BLaER1 (cell line): Measurements from ENCODE around the gene LRRC4C.
"Not testable (repeated sequence)": the region's sequence is repeated elsewhere in the genome, so short reads cannot be mapped to it uniquely, and the experiment has no call there.

Experiments used
- H3K27ac ChIP-seq: shearing (Covaris generic); formaldehyde crosslinking; 2 replicates; pipeline ENCODE4 v1.8.1; 2022
- H3K27me3 ChIP-seq: shearing (Covaris generic); formaldehyde crosslinking; 2 replicates; pipeline ENCODE4 v1.8.1; 2022
- H3K36me3 ChIP-seq: shearing (Covaris generic); formaldehyde crosslinking; 2 replicates; pipeline ENCODE4 v1.8.1; 2022
- H3K4me1 ChIP-seq: shearing (Covaris generic); formaldehyde crosslinking; 2 replicates; pipeline ENCODE4 v1.8.1; 2022
- H3K4me2 ChIP-seq: shearing (Covaris generic); formaldehyde crosslinking; 2 replicates; pipeline ENCODE4 v1.8.1; 2022
- H3K4me3 ChIP-seq: shearing (Covaris generic); formaldehyde crosslinking; 2 replicates; pipeline ENCODE4 v1.8.1; 2022
- H3K9ac ChIP-seq: shearing (Covaris generic); formaldehyde crosslinking; 2 replicates; pipeline ENCODE4 v1.8.1; 2022
- H3K9me3 ChIP-seq: shearing (Covaris generic); formaldehyde crosslinking; 2 replicates; pipeline ENCODE4 v1.8.1; 2022
- H4K20me1 ChIP-seq: shearing (Covaris generic); formaldehyde crosslinking; 2 replicates; pipeline ENCODE4 v1.8.1; 2022
- Cebpa-rat ChIP-seq: shearing (Covaris generic); IDR thresholded peaks from 2 replicates; pipeline ENCODE4 v1.8.1; 2022

Gene LRRC4C

GRCh38 chr11:40168414-40168813 lies 1291.0 kb downstream of the LRRC4C start:
- H3K27me3 ChIP-seq: no peaks in the 10 kb centered on the region
- H3K9ac ChIP-seq: no peak overlapping the region
- no peak overlapping the region for H3K4me2 ChIP-seq
- H3K36me3 ChIP-seq: no peaks in the 10 kb centered on the region
- no peak overlapping the region for H3K4me3 ChIP-seq
- no peak overlapping the region for H3K27ac ChIP-seq
- no peaks in the 10 kb centered on the region for H3K4me1 ChIP-seq
- TF ChIP-seq Cebpa-rat: no peak
- no peaks in the 10 kb centered on the region for H3K9me3 ChIP-seq
- no peaks in the 10 kb centered on the region for H4K20me1 ChIP-seq

GRCh38 chr11:40167805-40168204 lies 1291.6 kb downstream of the LRRC4C start:
- not testable (repeated sequence) for H4K20me1 ChIP-seq, H3K36me3 ChIP-seq, H3K4me2 ChIP-seq, H3K9ac ChIP-seq, H3K9me3 ChIP-seq, H3K4me3 ChIP-seq, H3K4me1 ChIP-seq, H3K27me3 ChIP-seq, H3K27ac ChIP-seq

GRCh38 chr11:40166892-40167291 lies 1292.6 kb downstream of the LRRC4C start:
- no peaks in the 10 kb centered on the region for H3K9me3 ChIP-seq
- no peak overlapping the region for H3K4me3 ChIP-seq
- no peak for TF ChIP-seq Cebpa-rat
- H3K4me1 ChIP-seq: peaks cover 5% of the 10 kb centered on the region
- no peaks in the 10 kb centered on the region for H4K20me1 ChIP-seq
- no peak overlapping the region for H3K27ac ChIP-seq
- no peak overlapping the region for H3K9ac ChIP-seq
- H3K4me2 ChIP-seq: no peak overlapping the region
- H3K27me3 ChIP-seq: no peaks in the 10 kb centered on the region
- H3K36me3 ChIP-seq: no peaks in the 10 kb centered on the region

- Histone ChIP-seq H3K9me3 (no peaks in the 10 kb centered on the region), H3K4me2 (no peak overlapping the region), H3K4me3 (no peak overlapping the region), H4K20me1 (no peaks in the 10 kb centered on the region), H3K27ac (no peak overlapping the region), H3K36me3 (no peaks in the 10 kb centered on the region), H3K4me1 (peaks cover 6% of the 10 kb centered on the region), H3K27me3 (no peaks in the 10 kb centered on the region), H3K9ac (no peak overlapping the region)
- no peak for TF ChIP-seq Cebpa-rat
These were observed 1296.3 kb downstream of the LRRC4C start for GRCh38 chr11:40162901-40163883.

- Histone ChIP-seq H3K4me3 (no peak overlapping the region), H3K27ac (no peak overlapping the region), H3K27me3 (no peaks in the 10 kb centered on the region), H4K20me1 (no peaks in the 10 kb centered on the region), H3K4me2 (no peak overlapping the region), H3K9me3 (no peaks in the 10 kb centered on the region; the same call in 1 of the 2 replicates), H3K9ac (no peak overlapping the region), H3K4me1 (peaks cover 6% of the 10 kb centered on the region), H3K36me3 (no peaks in the 10 kb centered on the region)
- no peak for TF ChIP-seq Cebpa-rat
These were observed 1297.5 kb downstream of the LRRC4C start for GRCh38 chr11:40161854-40162410.

- Histone ChIP-seq H3K4me1 (peaks cover 6% of the 10 kb centered on the region), H3K27me3 (no peaks in the 10 kb centered on the region), H4K20me1 (no peaks in the 10 kb centered on the region), H3K4me2 (no peak overlapping the region), H3K9ac (no peak overlapping the region), H3K27ac (no peak overlapping the region), H3K36me3 (no peaks in the 10 kb centered on the region), H3K9me3 (peaks cover 8% of the 10 kb centered on the region), H3K4me3 (no peak overlapping the region)
- TF ChIP-seq Cebpa-rat: no peak
These were observed 1299.0 kb downstream of the LRRC4C start for GRCh38 chr11:40160418-40160817.

- no peak for TF ChIP-seq Cebpa-rat
These were observed 1309.7 kb downstream of the LRRC4C start for GRCh38 chr11:40149721-40150120.

GRCh38 chr11:40140560-40140959 lies 1318.9 kb downstream of the LRRC4C start:
- Histone ChIP-seq H3K36me3 (no peaks in the 10 kb centered on the region), H3K4me3 (no peak overlapping the region), H3K4me2 (no peak overlapping the region)

More at GRCh38 chr11:40149721-40150120, 1309.7 kb downstream of the LRRC4C start:
- H4K20me1 ChIP-seq: no peaks in the 10 kb centered on the region
- H3K4me2 ChIP-seq: no peak overlapping the region
- no peaks in the 10 kb centered on the region for H3K27me3 ChIP-seq
- no peaks in the 10 kb centered on the region for H3K4me1 ChIP-seq
- H3K9me3 ChIP-seq: no peaks in the 10 kb centered on the region
- H3K27ac ChIP-seq: no peak overlapping the region
- H3K36me3 ChIP-seq: no peaks in the 10 kb centered on the region
- H3K4me3 ChIP-seq: no peak overlapping the region
- H3K9ac ChIP-seq: no peak overlapping the region

GRCh38 chr11:40139536-40139935 lies 1319.9 kb downstream of the LRRC4C start:
- H3K36me3 ChIP-seq: no peaks in the 10 kb centered on the region
- no peaks in the 10 kb centered on the region for H3K9me3 ChIP-seq
- no peaks in the 10 kb centered on the region for H4K20me1 ChIP-seq
- no peak overlapping the region for H3K4me3 ChIP-seq
- TF ChIP-seq Cebpa-rat: no peak
- H3K4me2 ChIP-seq: no peak overlapping the region
- no peaks in the 10 kb centered on the region for H3K27me3 ChIP-seq
- H3K27ac ChIP-seq: no peak overlapping the region
- H3K9ac ChIP-seq: no peak overlapping the region
- no peaks in the 10 kb centered on the region for H3K4me1 ChIP-seq

More at GRCh38 chr11:40140560-40140959, 1318.9 kb downstream of the LRRC4C start:
- H3K27me3 ChIP-seq: no peaks in the 10 kb centered on the region
- H3K4me1 ChIP-seq: no peaks in the 10 kb centered on the region
- H3K9me3 ChIP-seq: no peaks in the 10 kb centered on the region
- no peak overlapping the region for H3K27ac ChIP-seq
- H3K9ac ChIP-seq: no peak overlapping the region
- no peak for TF ChIP-seq Cebpa-rat
- H4K20me1 ChIP-seq: no peaks in the 10 kb centered on the region

GRCh38 chr11:40139066-40139465 lies 1320.4 kb downstream of the LRRC4C start:
- H3K4me1 ChIP-seq: no peaks in the 10 kb centered on the region
- no peaks in the 10 kb centered on the region for H4K20me1 ChIP-seq
- no peak overlapping the region for H3K4me2 ChIP-seq
- no peaks in the 10 kb centered on the region for H3K27me3 ChIP-seq
- no peak overlapping the region for H3K9ac ChIP-seq
- H3K36me3 ChIP-seq: no peaks in the 10 kb centered on the region
- no peak overlapping the region for H3K27ac ChIP-seq
- no peak overlapping the region for H3K4me3 ChIP-seq
- H3K9me3 ChIP-seq: no peaks in the 10 kb centered on the region
- TF ChIP-seq Cebpa-rat: no peak
